Measurements from ENCODE around the gene GSTCD. TPM values are rescaled to one million over a fixed set of nuclear protein-coding genes. Genes with fewer than 3 reads are reported as not detected.

GSTCD gene
- total and polyA plus RNA-seq, 2 experiments from 2014 or later, result 11.3 to 39.1 TPM

DNA sequence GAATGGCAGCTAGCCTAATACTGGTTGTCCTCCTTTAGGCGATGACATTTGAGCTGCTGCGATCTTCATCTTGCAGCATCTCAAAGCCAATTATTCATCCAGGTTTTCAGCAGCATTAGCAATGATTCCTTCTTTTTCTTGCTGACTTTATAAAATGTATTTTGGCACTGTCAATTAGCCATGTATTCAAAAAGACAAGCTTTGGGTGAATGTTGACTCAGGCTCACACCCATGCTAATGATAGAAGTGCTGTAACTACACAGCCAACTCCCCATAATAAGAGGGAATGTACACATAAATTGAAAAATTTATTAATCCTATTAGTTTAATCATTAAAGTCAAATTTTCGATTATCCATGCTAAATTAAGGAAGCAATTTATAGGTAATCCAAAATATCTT, 162.4 kb downstream of the GSTCD start:
- H3K36me3 ChIP-seq (ENCODE audit: insufficient read depth), result no peaks in the 10 kb centered on the region
- no peak overlapping the region for H3K4me3 ChIP-seq
- Mint-ChIP-seq H3K27me3 (ENCODE audit: insufficient read depth, low read depth, poor library complexity) (no peaks in the 10 kb centered on the region), H3K36me3 (ENCODE audit: low read depth) (no peaks in the 10 kb centered on the region), H3K9me3 (no peaks in the 10 kb centered on the region), H3K4me3 (no peak overlapping the region), H3K27ac (no peak overlapping the region), H3K4me1 (peaks cover 17% of the 10 kb centered on the region)
- DNase-seq (ENCODE audit: low spot score), result no peak
- H3K27ac ChIP-seq (ENCODE audit: low read depth), result no peak overlapping the region
- no peaks in the 10 kb centered on the region for H3K27me3 ChIP-seq (ENCODE audit: insufficient read depth)
- no peaks in the 10 kb centered on the region for H3F3A ChIP-seq (replicated peaks; ENCODE audit: low read depth)
- TF ChIP-seq STAT1 (IDR thresholded peaks at IDR 0.05; ENCODE audit: unreplicated experiment) (no peak), REST (IDR thresholded peaks at IDR 0.05; ENCODE audit: unreplicated experiment) (no peak), ZNF462 (CRISPR knock-in tag; IDR thresholded peaks at IDR 0.05) (no peak), EZH2 (IDR thresholded peaks at IDR 0.05; ENCODE audit: low read depth, unreplicated experiment) (no peak), NANOG (IDR thresholded peaks at IDR 0.05; ENCODE audit: borderline replicate concordance) (no peak), ETS1 (IDR thresholded peaks at IDR 0.05) (no peak), JUNB (IDR thresholded peaks at IDR 0.05; ENCODE audit: unreplicated experiment) (no peak), POLR2AphosphoS5 (IDR thresholded peaks at IDR 0.05; ENCODE audit: low read depth) (no peak), ZNF114 (CRISPR knock-in tag; IDR thresholded peaks at IDR 0.05) (no peak), CREB1 (CRISPR knock-in tag; IDR thresholded peaks at IDR 0.05; ENCODE audit: low read depth) (no peak), EZH2phosphoT487 (IDR thresholded peaks at IDR 0.05; ENCODE audit: unreplicated experiment) (no peak), ZNF331 (CRISPR knock-in tag; IDR thresholded peaks at IDR 0.05; ENCODE audit: low read depth) (no peak)
- TF ChIP-seq, protein P1, sequence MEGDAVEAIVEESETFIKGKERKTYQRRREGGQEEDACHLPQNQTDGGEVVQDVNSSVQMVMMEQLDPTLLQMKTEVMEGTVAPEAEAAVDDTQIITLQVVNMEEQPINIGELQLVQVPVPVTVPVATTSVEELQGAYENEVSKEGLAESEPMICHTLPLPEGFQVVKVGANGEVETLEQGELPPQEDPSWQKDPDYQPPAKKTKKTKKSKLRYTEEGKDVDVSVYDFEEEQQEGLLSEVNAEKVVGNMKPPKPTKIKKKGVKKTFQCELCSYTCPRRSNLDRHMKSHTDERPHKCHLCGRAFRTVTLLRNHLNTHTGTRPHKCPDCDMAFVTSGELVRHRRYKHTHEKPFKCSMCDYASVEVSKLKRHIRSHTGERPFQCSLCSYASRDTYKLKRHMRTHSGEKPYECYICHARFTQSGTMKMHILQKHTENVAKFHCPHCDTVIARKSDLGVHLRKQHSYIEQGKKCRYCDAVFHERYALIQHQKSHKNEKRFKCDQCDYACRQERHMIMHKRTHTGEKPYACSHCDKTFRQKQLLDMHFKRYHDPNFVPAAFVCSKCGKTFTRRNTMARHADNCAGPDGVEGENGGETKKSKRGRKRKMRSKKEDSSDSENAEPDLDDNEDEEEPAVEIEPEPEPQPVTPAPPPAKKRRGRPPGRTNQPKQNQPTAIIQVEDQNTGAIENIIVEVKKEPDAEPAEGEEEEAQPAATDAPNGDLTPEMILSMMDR (conservative IDR thresholded peaks at IDR 0.05; ENCODE audit: low read depth in 2 of 2), result no peak
- no peak overlapping the region for H2AFZ ChIP-seq
- no peaks in the 10 kb centered on the region for H4K20me1 ChIP-seq (replicated peaks; ENCODE audit: insufficient read depth)
- peaks cover 15% of the 10 kb centered on the region for H3K4me1 ChIP-seq (ENCODE audit: insufficient read depth)
- ATAC-seq, result no peak
- H3K9me2 ChIP-seq (ENCODE audit: insufficient read depth), result no peaks in the 10 kb centered on the region
- no peak overlapping the region for H3K4me2 ChIP-seq
- no peaks in the 10 kb centered on the region for H3K79me2 ChIP-seq (replicated peaks; ENCODE audit: insufficient read depth)

Data from GM23338 (cell line).